Lower leg skin (tissue), 4 donors: Measurements from ENCODE around the gene AP1G1. TPM values are rescaled to one million over a fixed set of nuclear protein-coding genes. Genes with fewer than 3 reads are reported as not detected.

Source experiments
- DNase-seq, 2 donors: peaks; one replicate each; pipeline ENCODE4 v3.0.0-alpha.2; 2019; ENCODE audit warnings: low spot score in 2 of 2
- H3K4me3 ChIP-seq: fragments of 200-600 bp; sonication (generic); 2 replicates; pipeline ENCODE4 v1.5.1; 2017; ENCODE audit warnings: mild to moderate bottlenecking, low read depth; ENCODE audit not compliant: poor library complexity, severe bottlenecking
- POLR2A ChIP-seq, 2 donors: fragments of 450-650 bp; IDR thresholded peaks; one replicate each; pipeline ENCODE4 v1.6.1; 2016 to 2017; ENCODE audit warnings: antibody characterized with exemption in 2 of 2, mild to moderate bottlenecking in 1 of 2, moderate library complexity in 1 of 2
- WGBS, 2 donors: methylation state at CpG; one replicate each; pipeline ENCODE4 v1.1.5; 2018; 5-methylcytosine and 5-hydroxymethylcytosine counted together
- intact Hi-C: fragments of 100-400 bp; cut with DNase I; formaldehyde crosslinking; loops from one replicate; pipeline ENCODE4 v1.15.0; 2023; ENCODE audit warnings: low total_unique reads
- total RNA-seq, 4 donors: library from RNA; depleted of rRNA; stranded (reverse); fragments of >200 nt; gene quantifications; one replicate each; pipeline ENCODE4 v1.1.0, GENCODE V29; 2016
- TF ChIP-seq, protein P1 (sequence below), 3 donors: fragments of 450-650 bp; IDR thresholded peaks; one replicate each; pipeline ENCODE4 v1.5.1; 2016; ENCODE audit warnings: antibody characterized with exemption in 3 of 3, mild to moderate bottlenecking in 3 of 3, moderate library complexity in 2 of 3

The AP1G1 gene
- total RNA-seq, 4 donors from 2014 or later, result 59.6 to 90.6 (median 75.9) TPM

DNA sequence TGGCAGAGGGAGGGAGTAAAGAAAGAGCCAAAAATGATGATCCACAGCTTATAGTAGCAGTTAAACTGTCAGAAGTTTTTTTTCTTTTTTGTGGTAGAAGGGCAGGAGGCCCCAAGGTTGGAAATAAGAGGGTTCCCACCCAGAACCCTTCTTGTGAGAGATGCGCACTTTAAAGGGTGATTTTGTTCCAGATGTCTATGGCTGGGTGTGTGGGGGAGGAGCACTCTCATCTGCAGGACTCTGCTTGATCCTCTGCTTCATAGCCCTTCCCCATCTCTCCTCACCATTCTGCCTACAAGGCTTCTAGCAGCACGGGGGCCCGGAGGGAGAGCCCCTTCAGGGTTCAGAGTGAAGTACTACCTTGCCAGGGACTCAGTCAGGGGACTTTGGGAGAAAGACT, 43.5 kb upstream of the AP1G1 start:
- TF ChIP-seq, protein P1, sequence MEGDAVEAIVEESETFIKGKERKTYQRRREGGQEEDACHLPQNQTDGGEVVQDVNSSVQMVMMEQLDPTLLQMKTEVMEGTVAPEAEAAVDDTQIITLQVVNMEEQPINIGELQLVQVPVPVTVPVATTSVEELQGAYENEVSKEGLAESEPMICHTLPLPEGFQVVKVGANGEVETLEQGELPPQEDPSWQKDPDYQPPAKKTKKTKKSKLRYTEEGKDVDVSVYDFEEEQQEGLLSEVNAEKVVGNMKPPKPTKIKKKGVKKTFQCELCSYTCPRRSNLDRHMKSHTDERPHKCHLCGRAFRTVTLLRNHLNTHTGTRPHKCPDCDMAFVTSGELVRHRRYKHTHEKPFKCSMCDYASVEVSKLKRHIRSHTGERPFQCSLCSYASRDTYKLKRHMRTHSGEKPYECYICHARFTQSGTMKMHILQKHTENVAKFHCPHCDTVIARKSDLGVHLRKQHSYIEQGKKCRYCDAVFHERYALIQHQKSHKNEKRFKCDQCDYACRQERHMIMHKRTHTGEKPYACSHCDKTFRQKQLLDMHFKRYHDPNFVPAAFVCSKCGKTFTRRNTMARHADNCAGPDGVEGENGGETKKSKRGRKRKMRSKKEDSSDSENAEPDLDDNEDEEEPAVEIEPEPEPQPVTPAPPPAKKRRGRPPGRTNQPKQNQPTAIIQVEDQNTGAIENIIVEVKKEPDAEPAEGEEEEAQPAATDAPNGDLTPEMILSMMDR (IDR thresholded peaks at IDR 0.05), result no peak
- TF ChIP-seq POLR2A (IDR thresholded peaks at IDR 0.05), result no peak

GRCh38 chr16:71851746-71852145, 43.1 kb upstream of the AP1G1 start:
- intact Hi-C loops, result no loop called here
- H3K4me3 ChIP-seq, result no peak overlapping the region
- WGBS, 2 donors, result 68 to 78% methylated on average over 8 of the region's 8 CpGs
- DNase-seq, result no peak
- TF ChIP-seq, protein P1 (IDR thresholded peaks at IDR 0.05), result no peak
- TF ChIP-seq POLR2A (IDR thresholded peaks at IDR 0.05), result no peak

More for the DNA sequence above, 43.5 kb upstream of the AP1G1 start:
- intact Hi-C loops, result no loop called here
- no peak overlapping the region for H3K4me3 ChIP-seq
- DNase-seq, result no peak
- WGBS, 2 donors, result 59 to 80% methylated on average over 3 of the region's 3 CpGs

DNA sequence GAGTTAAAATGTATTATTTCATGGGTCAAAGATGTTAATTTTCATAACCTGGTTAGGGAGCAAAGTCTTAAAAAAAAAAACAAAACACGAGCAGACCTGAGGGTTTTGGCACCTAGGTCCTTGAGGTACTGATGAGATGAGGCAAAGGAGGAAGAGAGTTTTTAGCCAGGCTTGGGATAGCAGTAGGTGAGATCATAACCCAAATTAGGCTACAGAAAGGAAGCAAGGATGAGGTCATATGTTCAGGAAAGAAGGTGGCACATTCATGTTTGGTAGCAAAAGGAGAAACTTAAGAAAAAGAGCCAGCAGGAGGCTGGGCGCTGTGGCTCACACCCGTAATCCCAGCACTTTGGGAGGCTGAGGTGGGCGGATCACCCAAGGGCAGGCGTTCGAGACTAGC, 40.0 kb upstream of the AP1G1 start:
- 80 to 90% methylated on average over 6 of the region's 6 CpGs for WGBS, 2 donors
- TF ChIP-seq, protein P1 (IDR thresholded peaks at IDR 0.05), result no peak
- no peak for TF ChIP-seq POLR2A (IDR thresholded peaks at IDR 0.05)
- intact Hi-C loops, result no loop called here
- DNase-seq, result no peak
- H3K4me3 ChIP-seq, result no peak overlapping the region

DNA sequence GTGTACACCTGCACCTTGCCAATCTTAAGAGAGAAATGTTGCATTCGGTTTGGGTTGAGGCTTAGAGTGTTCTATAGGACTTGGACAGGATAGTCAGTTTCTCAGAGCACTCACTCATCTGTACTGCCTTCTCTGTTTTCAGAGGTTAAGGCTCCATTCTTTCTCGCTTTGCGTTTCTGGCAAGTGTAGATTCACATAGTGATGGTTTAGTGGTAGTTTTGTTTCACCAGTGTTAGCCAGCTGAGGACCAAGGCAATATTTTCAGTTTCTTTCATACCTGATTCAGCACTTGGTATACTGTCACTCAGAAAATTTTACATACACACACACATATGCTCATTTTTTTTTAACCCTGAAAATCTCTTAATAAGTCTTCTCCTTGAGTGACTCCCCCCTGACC, 38.5 kb upstream of the AP1G1 start:
- WGBS, 2 donors, result 59 to 64% methylated on average over 3 of the region's 3 CpGs

GRCh38 chr16:71846431-71846830, 37.8 kb upstream of the AP1G1 start:
- intact Hi-C loops, result no loop called here
- no peak for DNase-seq
- TF ChIP-seq, protein P1 (IDR thresholded peaks at IDR 0.05), result no peak
- TF ChIP-seq POLR2A (IDR thresholded peaks at IDR 0.05), result no peak
- peak overlapping the region; percentile 90 for H3K4me3 ChIP-seq
- 0 to 1% methylated on average over 18 to 19 of the region's 20 CpGs for WGBS, 2 donors

More for the DNA sequence above, 38.5 kb upstream of the AP1G1 start:
- intact Hi-C loops, result no loop called here
- DNase-seq, result no peak
- no peak for TF ChIP-seq POLR2A (IDR thresholded peaks at IDR 0.05)
- TF ChIP-seq, protein P1 (IDR thresholded peaks at IDR 0.05), result no peak
- H3K4me3 ChIP-seq, result peak overlapping the region; percentile 90
